ENCODE measurements around the gene C9orf57. TPM values are rescaled to one million over a fixed set of nuclear protein-coding genes. Genes with fewer than 3 reads are reported as not detected.
"Not testable (repeated sequence)": the region's sequence is repeated elsewhere in the genome, so short reads cannot be mapped to it uniquely, and the experiment has no call there.

Gene C9orf57
- total RNA-seq (not detected), polyA plus RNA-seq (not detected)
- long read RNA-seq, donor 1 = 0 reads
- long read RNA-seq, donor 2, partial matches to known transcripts = 0 of 1 reads
- long read RNA-seq, donor 2, other reads (novel, unspliced or antisense) = 1 of 1 reads

DNA sequence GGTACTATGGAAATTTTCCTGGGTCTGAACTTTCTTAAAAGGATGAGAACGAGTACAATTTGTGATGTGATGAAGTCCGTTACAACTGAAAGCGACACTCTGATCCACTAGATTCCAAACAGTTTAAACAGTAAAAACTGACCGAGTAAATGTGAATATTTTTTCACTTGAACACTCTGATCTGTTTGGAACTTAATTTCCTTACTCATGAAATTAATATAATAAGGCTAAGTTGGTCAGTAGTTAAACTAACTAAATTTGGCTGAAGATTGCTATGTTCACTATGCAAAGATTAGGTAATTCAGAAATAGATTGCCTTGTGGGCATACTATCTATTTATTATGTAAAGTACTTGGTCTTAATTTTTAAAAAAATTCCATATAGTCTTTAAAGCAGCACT is at the start of gene C9orf57:
Gene C9orf57 (minus strand): TSS at position 101 of the 400 bp plus-strand sequence. CDS start 1,282 bp downstream, outside the sequence.
- no peak within 1 kb of the TSS for H3K27ac ChIP-seq (ENCODE audit: low read depth in 1 of 2, low read length in 2 of 2)
- no peaks in the 10 kb centered on the region for H3K9me3 ChIP-seq (ENCODE audit: control insufficient read depth, low read length)
- ATAC-seq (ENCODE audit: low FRiP score) (no peak), DNase-seq (no peak)
- H3K4me3 ChIP-seq (ENCODE audit: low read length in 2 of 2) = no peak within 1 kb of the TSS
- intact Hi-C loops (cut with DNase I) = no loop called here
- no peaks in the 10 kb centered on the region for H3K36me3 ChIP-seq (ENCODE audit: control insufficient read depth in 1 of 2, insufficient read depth in 2 of 2, low read length in 1 of 2)
- no peaks in the 10 kb centered on the region for H3K4me1 ChIP-seq (ENCODE audit: control insufficient read depth in 1 of 2, insufficient read depth in 2 of 2, low read length in 2 of 2)
- WGBS, 2 donors = 92% methylated on average over 4 of the region's 4 CpGs
- H3K27me3 ChIP-seq (ENCODE audit: control insufficient read depth in 1 of 2, insufficient read depth in 2 of 2, low read length in 1 of 2) = no peaks in the 10 kb centered on the region

DNA sequence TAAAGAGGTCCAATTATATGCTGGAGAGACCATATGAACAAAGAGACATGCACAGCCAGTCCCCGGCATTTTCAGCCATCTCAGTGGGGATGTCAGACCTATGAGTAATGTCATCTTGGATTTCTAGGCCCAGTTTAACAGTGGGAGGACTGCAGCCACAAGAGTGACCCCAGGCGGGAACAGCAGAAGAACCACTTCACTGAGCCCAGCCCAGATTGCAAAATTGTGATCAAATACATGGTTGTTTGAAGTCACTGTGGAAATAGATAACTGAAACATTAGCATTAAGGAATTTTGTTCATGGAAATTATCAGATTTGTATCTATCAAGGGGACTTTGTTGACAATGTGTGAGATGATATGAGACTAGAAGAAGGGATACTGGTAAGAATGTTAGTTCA is 42.1 kb upstream of the C9orf57 start:
- DNase-seq (no peak), ATAC-seq (ENCODE audit: low FRiP score) (no peak)
- H3K4me1 ChIP-seq (ENCODE audit: control insufficient read depth in 1 of 2, insufficient read depth in 2 of 2, low read length in 2 of 2) = no peaks in the 10 kb centered on the region
- H3K27me3 ChIP-seq (ENCODE audit: control insufficient read depth in 1 of 2, insufficient read depth in 2 of 2, low read length in 1 of 2) = no peaks in the 10 kb centered on the region
- H3K36me3 ChIP-seq (ENCODE audit: control insufficient read depth in 1 of 2, insufficient read depth in 2 of 2, low read length in 1 of 2) = no peaks in the 10 kb centered on the region
- 81 to 84% methylated on average over 2 of the region's 2 CpGs for WGBS, 2 donors
- no peaks in the 10 kb centered on the region for H3K9me3 ChIP-seq (ENCODE audit: control insufficient read depth, low read length)
- no peak overlapping the region for H3K4me3 ChIP-seq (ENCODE audit: low read length in 2 of 2)
- H3K27ac ChIP-seq (ENCODE audit: low read depth in 1 of 2, low read length in 2 of 2) = no peak overlapping the region
- intact Hi-C loops (cut with DNase I) = no loop called here

DNA sequence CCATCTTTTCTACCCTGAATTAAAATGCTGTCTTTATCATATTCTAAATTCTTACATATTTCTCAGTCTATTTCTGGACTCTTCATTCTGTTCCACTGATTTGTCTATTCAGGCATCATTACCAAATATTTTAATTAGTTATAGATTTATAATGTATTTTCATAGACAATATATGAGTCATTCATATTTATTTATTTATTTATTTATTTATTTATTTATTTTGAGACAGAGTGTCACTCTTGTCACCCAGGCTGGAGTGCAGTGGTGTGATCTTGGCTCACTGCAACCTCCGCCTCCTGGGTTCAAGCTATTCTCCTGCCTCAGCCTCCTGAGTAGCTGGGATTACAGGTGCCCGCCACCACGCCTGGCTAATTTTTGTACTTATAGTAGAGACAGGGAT is 35.1 kb upstream of the C9orf57 start:
- H3K27me3 ChIP-seq (ENCODE audit: control insufficient read depth in 1 of 2, insufficient read depth in 2 of 2, low read length in 1 of 2); H3K4me3 ChIP-seq (ENCODE audit: low read length in 2 of 2); H3K36me3 ChIP-seq (ENCODE audit: control insufficient read depth in 1 of 2, insufficient read depth in 2 of 2, low read length in 1 of 2); intact Hi-C loops (cut with DNase I); H3K4me1 ChIP-seq (ENCODE audit: control insufficient read depth in 1 of 2, insufficient read depth in 2 of 2, low read length in 2 of 2); H3K9me3 ChIP-seq (ENCODE audit: control insufficient read depth, low read length); H3K27ac ChIP-seq (ENCODE audit: low read depth in 1 of 2, low read length in 2 of 2); ATAC-seq (ENCODE audit: low FRiP score); DNase-seq: not testable (repeated sequence)
- 67 to 80% methylated on average over 3 of the region's 3 CpGs for WGBS, 2 donors

DNA sequence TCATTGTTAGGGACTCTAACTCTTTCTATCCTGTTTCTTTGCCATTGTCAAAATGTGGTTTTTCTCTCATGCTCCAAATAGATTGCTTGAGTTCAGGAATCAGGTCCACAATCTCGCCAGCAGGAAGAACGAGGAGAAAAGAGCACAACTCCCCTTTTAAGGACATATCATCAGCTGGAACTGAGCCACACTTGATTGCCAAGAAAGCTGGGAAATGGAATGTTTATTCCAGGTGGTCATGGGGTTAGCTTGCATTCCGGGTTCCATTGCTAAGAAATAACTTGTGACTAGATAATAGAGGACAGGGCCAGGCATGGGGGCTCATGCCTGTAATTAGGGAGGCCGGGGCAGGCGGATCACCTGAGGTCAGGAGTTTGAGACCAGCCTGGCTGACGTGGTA is 32.4 kb upstream of the C9orf57 start:
- intact Hi-C loops (cut with DNase I) = no loop called here
- DNase-seq = no peak

DNA sequence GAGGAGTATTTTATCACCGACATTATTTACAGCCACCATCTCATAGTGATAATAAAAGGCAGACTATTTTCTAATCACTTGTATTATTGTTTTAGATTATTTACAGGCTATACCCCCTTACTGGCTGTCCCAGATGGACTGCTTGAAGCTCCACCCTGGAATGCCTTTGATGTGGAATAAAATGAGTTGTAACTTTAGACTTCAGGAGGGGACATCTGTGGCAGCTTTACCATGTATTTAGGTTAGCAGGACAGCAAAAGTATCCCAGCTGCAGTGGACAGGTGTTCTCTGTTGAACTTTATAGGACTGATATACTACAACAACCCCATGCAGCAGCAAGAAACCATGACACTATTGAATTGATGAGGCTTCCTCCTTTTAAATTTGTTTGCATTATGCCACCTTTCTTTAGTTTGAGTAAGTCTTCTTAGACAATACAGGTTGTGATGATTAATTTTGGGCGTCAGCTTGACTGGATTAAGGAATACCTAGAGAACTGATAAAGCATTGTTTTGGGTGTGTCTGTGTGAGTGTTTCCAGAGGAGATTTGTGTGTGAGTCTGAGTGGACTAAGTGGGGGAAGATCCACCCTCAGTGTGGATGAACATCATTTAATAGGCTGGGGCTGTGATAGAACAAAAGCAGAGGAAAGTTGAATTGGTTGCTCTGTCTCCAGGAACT is 29.2 kb upstream of the C9orf57 start:
- Histone ChIP-seq H3K4me1 (ENCODE audit: control insufficient read depth in 1 of 2, insufficient read depth in 2 of 2, low read length in 2 of 2) (no peaks in the 10 kb centered on the region), H3K9me3 (ENCODE audit: control insufficient read depth, low read length) (peaks cover 1% of the 10 kb centered on the region), H3K27ac (ENCODE audit: low read depth in 1 of 2, low read length in 2 of 2) (no peak overlapping the region), H3K4me3 (ENCODE audit: low read length in 2 of 2) (no peak overlapping the region), H3K27me3 (ENCODE audit: control insufficient read depth in 1 of 2, insufficient read depth in 2 of 2, low read length in 1 of 2) (no peaks in the 10 kb centered on the region), H3K36me3 (ENCODE audit: control insufficient read depth in 1 of 2, insufficient read depth in 2 of 2, low read length in 1 of 2) (no peaks in the 10 kb centered on the region)
- DNase-seq (no peak), ATAC-seq (ENCODE audit: low FRiP score) (no peak)
- WGBS, 2 donors = 73 to 74% methylated on average over 2 of the region's 2 CpGs
- intact Hi-C loops (cut with DNase I) = no loop called here

More for the DNA sequence above, 32.4 kb upstream of the C9orf57 start:
- no peak overlapping the region for H3K4me3 ChIP-seq (ENCODE audit: low read length in 2 of 2)
- WGBS, 2 donors = 70 to 74% methylated on average over 6 of the region's 6 CpGs
- no peaks in the 10 kb centered on the region for H3K27me3 ChIP-seq (ENCODE audit: control insufficient read depth in 1 of 2, insufficient read depth in 2 of 2, low read length in 1 of 2)
- H3K36me3 ChIP-seq (ENCODE audit: control insufficient read depth in 1 of 2, insufficient read depth in 2 of 2, low read length in 1 of 2) = no peaks in the 10 kb centered on the region
- ATAC-seq (ENCODE audit: low FRiP score) = no peak
- no peak overlapping the region for H3K27ac ChIP-seq (ENCODE audit: low read depth in 1 of 2, low read length in 2 of 2)
- H3K9me3 ChIP-seq (ENCODE audit: control insufficient read depth, low read length) = peaks cover 2% of the 10 kb centered on the region
- no peaks in the 10 kb centered on the region for H3K4me1 ChIP-seq (ENCODE audit: control insufficient read depth in 1 of 2, insufficient read depth in 2 of 2, low read length in 2 of 2)

- WGBS, 2 donors = 59 to 66% methylated on average over 2 of the region's 2 CpGs
- no peaks in the 10 kb centered on the region for H3K9me3 ChIP-seq (ENCODE audit: control insufficient read depth, low read length)
- H3K36me3 ChIP-seq (ENCODE audit: control insufficient read depth in 1 of 2, insufficient read depth in 2 of 2, low read length in 1 of 2) = no peaks in the 10 kb centered on the region
- ATAC-seq (ENCODE audit: low FRiP score) = no peak
- no peaks in the 10 kb centered on the region for H3K27me3 ChIP-seq (ENCODE audit: control insufficient read depth in 1 of 2, insufficient read depth in 2 of 2, low read length in 1 of 2)
- H3K27ac ChIP-seq (ENCODE audit: low read depth in 1 of 2, low read length in 2 of 2) = no peak overlapping the region
- DNase-seq = no peak
- H3K4me1 ChIP-seq (ENCODE audit: control insufficient read depth in 1 of 2, insufficient read depth in 2 of 2, low read length in 2 of 2) = no peaks in the 10 kb centered on the region
- intact Hi-C loops (cut with DNase I) = no loop called here
- no peak overlapping the region for H3K4me3 ChIP-seq (ENCODE audit: low read length in 2 of 2)
These were observed 22.1 kb upstream of the C9orf57 start for GRCh38 chr9:72082536-72082935.

DNA sequence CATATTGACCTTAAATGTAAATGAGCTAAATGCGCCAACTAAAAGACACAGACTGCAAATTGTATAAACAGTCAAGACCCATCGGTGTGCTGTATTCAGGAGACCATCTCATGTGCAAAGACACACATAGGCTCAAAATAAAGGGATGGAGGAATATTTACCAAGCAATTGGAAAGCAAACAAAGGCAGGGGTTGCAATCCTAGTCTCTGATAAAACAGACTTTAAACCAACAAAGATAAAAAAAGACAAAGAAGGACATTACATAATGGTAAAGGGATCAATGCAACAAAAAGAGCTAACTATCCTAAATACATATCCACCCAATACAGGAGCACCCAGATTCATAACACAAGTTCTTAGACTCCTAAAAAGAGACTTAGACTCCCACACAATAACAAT is 14.3 kb upstream of the C9orf57 start:
- H3K4me1 ChIP-seq (ENCODE audit: control insufficient read depth in 1 of 2, insufficient read depth in 2 of 2, low read length in 2 of 2); H3K9me3 ChIP-seq (ENCODE audit: control insufficient read depth, low read length); intact Hi-C loops (cut with DNase I); H3K27me3 ChIP-seq (ENCODE audit: control insufficient read depth in 1 of 2, insufficient read depth in 2 of 2, low read length in 1 of 2); H3K4me3 ChIP-seq (ENCODE audit: low read length in 2 of 2); H3K36me3 ChIP-seq (ENCODE audit: control insufficient read depth in 1 of 2, insufficient read depth in 2 of 2, low read length in 1 of 2); H3K27ac ChIP-seq (ENCODE audit: low read depth in 1 of 2, low read length in 2 of 2); ATAC-seq (ENCODE audit: low FRiP score); DNase-seq: not testable (repeated sequence)
- WGBS, 2 donors = 82 to 83% methylated on average over 2 of the region's 2 CpGs

DNA sequence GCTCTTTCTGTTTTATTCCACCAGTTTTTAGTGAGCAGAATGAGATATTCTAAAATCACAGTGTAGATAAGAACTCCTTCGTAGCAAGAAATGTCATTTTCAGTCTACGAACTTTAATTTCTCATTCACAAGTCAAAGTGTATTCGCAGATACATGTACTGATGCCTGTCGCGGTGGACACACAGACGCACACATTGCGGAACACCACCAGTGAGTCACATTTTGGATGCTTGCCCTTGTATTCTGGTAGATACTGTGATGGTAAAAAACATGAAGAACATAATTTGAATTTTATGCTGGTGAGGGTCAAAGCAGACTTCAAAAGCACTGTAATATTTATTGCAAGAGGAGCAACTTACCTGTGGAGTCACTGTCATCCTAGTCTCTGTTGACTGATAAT is 4.7 kb upstream of the C9orf57 start:
- intact Hi-C loops (cut with DNase I) = no loop called here
- H3K27me3 ChIP-seq (ENCODE audit: control insufficient read depth in 1 of 2, insufficient read depth in 2 of 2, low read length in 1 of 2) = no peaks in the 10 kb centered on the region
- no peak for ATAC-seq (ENCODE audit: low FRiP score)
- no peaks in the 10 kb centered on the region for H3K36me3 ChIP-seq (ENCODE audit: control insufficient read depth in 1 of 2, insufficient read depth in 2 of 2, low read length in 1 of 2)
- no peak overlapping the region for H3K27ac ChIP-seq (ENCODE audit: low read depth in 1 of 2, low read length in 2 of 2)
- no peak for DNase-seq
- no peak overlapping the region for H3K4me3 ChIP-seq (ENCODE audit: low read length in 2 of 2)
- no peaks in the 10 kb centered on the region for H3K4me1 ChIP-seq (ENCODE audit: control insufficient read depth in 1 of 2, insufficient read depth in 2 of 2, low read length in 2 of 2)
- WGBS, 2 donors = 22 to 34% methylated on average over 7 of the region's 7 CpGs
- H3K9me3 ChIP-seq (ENCODE audit: control insufficient read depth, low read length) = no peaks in the 10 kb centered on the region

DNA sequence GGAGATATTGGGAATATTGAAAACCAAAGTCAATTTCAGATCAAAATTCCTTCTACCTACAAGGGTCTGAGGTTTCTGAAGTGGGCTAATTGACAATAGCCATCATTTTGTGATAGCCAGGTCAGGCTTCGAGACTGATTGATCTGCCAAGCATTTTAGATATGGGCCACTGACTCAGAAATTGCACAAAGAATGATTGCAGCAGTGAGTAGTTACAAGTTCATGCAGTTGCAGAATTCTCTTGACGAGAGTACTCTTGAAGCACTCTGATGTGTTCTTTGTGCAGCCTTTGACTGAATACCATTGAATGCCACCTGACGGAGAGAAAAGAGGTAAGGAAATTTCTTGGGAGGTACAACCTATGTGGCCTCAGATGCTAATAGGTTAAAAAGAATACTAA is 8.3 kb downstream of the C9orf57 start:
- ATAC-seq (ENCODE audit: low FRiP score) (no peak), DNase-seq (no peak)
- H3K4me3 ChIP-seq (ENCODE audit: low read length in 2 of 2) = no peak overlapping the region
- no peaks in the 10 kb centered on the region for H3K36me3 ChIP-seq (ENCODE audit: control insufficient read depth in 1 of 2, insufficient read depth in 2 of 2, low read length in 1 of 2)
- H3K27me3 ChIP-seq (ENCODE audit: control insufficient read depth in 1 of 2, insufficient read depth in 2 of 2, low read length in 1 of 2) = no peaks in the 10 kb centered on the region
- no peaks in the 10 kb centered on the region for H3K9me3 ChIP-seq (ENCODE audit: control insufficient read depth, low read length)
- intact Hi-C loops (cut with DNase I) = no loop called here
- no peaks in the 10 kb centered on the region for H3K4me1 ChIP-seq (ENCODE audit: control insufficient read depth in 1 of 2, insufficient read depth in 2 of 2, low read length in 2 of 2)
- WGBS, 2 donors = 89 to 91% methylated on average over 3 of the region's 3 CpGs
- H3K27ac ChIP-seq (ENCODE audit: low read depth in 1 of 2, low read length in 2 of 2) = no peak overlapping the region
